ENCODE measurements around the gene VSNL1. TPM values are rescaled to one million over a fixed set of nuclear protein-coding genes. Genes with fewer than 3 reads are reported as not detected.
A peak's percentile ranks its signal among the peaks of the same experiment; 100 is the strongest.

Gene VSNL1
- total RNA-seq, 1 donor from 2014 or later, result 15.8 TPM

DNA sequence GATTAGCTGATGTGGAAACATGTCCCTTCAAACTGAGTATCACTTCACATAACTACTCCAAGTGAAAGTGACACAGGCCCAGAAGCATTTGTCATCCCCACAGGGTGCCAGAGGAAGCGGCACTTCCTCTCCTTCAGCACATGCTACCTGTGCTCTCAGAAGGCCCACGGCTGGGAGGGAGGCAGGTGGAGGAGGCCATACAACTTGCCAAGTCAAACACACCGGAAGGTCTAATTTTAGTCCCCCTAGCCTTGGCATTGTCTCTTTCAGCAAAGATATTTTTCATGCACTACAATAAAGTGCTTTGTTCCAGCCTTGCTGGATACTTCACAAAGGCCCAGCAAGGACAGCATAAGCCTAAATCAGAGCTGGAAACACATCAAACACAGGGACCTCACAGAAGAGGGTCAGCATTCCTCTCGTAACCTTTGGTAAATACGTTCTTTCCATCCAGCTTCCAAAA lies 38.0 kb downstream of the VSNL1 start:
- no peaks in the 10 kb centered on the region for H3K27me3 ChIP-seq (ENCODE audit: low read depth)
- no peak for DNase-seq
- intact Hi-C loops (cut with micrococcal nuclease), result no loop called here
- H3K4me3 ChIP-seq, result no peak overlapping the region
- no peaks in the 10 kb centered on the region for H3K36me3 ChIP-seq
- H3K27ac ChIP-seq (replicated peaks), result peak overlapping the region; percentile 46
- H3K9me3 ChIP-seq (replicated peaks), result no peaks in the 10 kb centered on the region
- TF ChIP-seq, protein P1, sequence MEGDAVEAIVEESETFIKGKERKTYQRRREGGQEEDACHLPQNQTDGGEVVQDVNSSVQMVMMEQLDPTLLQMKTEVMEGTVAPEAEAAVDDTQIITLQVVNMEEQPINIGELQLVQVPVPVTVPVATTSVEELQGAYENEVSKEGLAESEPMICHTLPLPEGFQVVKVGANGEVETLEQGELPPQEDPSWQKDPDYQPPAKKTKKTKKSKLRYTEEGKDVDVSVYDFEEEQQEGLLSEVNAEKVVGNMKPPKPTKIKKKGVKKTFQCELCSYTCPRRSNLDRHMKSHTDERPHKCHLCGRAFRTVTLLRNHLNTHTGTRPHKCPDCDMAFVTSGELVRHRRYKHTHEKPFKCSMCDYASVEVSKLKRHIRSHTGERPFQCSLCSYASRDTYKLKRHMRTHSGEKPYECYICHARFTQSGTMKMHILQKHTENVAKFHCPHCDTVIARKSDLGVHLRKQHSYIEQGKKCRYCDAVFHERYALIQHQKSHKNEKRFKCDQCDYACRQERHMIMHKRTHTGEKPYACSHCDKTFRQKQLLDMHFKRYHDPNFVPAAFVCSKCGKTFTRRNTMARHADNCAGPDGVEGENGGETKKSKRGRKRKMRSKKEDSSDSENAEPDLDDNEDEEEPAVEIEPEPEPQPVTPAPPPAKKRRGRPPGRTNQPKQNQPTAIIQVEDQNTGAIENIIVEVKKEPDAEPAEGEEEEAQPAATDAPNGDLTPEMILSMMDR (IDR thresholded peaks at IDR 0.05; ENCODE audit: borderline replicate concordance), result no peak
- H3K4me1 ChIP-seq, result peaks cover 10% of the 10 kb centered on the region

DNA sequence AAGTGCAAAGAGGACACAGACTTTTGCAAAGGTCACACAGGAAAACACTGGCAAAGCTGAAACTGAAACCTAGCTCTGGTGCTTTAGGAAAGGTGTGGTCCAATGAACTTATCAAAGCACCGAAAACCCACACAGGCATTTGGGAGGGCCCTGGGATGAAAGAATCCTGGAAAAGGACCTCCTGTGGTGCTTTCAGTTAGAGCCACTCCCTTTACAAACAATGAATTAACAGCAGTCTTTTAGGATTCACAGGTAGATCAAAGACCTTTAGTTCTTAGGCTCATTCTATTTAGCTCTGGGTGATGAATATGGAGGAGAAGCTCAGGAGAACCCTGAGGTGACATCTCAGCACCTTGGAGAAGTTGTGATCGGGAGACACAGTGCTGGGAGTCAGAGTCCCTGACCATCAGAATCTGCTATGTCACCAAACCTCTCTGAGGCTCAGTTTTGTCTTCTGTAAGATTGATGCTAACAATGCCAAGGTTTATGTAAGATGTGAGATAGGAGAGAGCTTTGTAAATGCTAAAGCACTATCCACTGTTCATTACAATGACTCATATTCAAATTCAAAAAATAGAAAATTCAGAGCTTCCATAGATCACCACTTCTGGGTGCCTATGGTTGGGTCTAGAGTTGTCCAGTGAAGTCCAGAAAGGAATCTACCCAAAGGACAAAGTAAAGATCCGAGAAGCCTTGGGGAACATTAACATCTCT lies 39.3 kb downstream of the VSNL1 start:
- no peaks in the 10 kb centered on the region for H3K9me3 ChIP-seq (replicated peaks)
- peaks cover 19% of the 10 kb centered on the region for H3K4me1 ChIP-seq
- TF ChIP-seq, protein P1 (IDR thresholded peaks at IDR 0.05; ENCODE audit: borderline replicate concordance), result no peak
- H3K4me3 ChIP-seq, result no peak overlapping the region
- DNase-seq, result no peak
- no peaks in the 10 kb centered on the region for H3K27me3 ChIP-seq (ENCODE audit: low read depth)
- no peak overlapping the region for H3K27ac ChIP-seq (replicated peaks)
- H3K36me3 ChIP-seq, result no peaks in the 10 kb centered on the region
- intact Hi-C loops (cut with micrococcal nuclease), result no loop called here

- no peaks in the 10 kb centered on the region for H3K36me3 ChIP-seq
- no peaks in the 10 kb centered on the region for H3K27me3 ChIP-seq (ENCODE audit: low read depth)
- no peaks in the 10 kb centered on the region for H3K9me3 ChIP-seq (replicated peaks)
- H3K4me3 ChIP-seq, result no peak overlapping the region
- no peak overlapping the region for H3K27ac ChIP-seq (replicated peaks)
- H3K4me1 ChIP-seq, result peaks cover 21% of the 10 kb centered on the region
- intact Hi-C loops (cut with micrococcal nuclease), result no loop called here
- DNase-seq, result no peak
- TF ChIP-seq, protein P1 (IDR thresholded peaks at IDR 0.05; ENCODE audit: borderline replicate concordance), result no peak
Observed at GRCh38 chr2:17580319-17580715, 39.8 kb downstream of the VSNL1 start.

GRCh38 chr2:17581831-17582230 lies 41.3 kb downstream of the VSNL1 start:
- intact Hi-C loops (cut with micrococcal nuclease), result no loop called here
- Histone ChIP-seq H3K27ac (replicated peaks) (no peak overlapping the region), H3K4me3 (no peak overlapping the region), H3K4me1 (peaks cover 21% of the 10 kb centered on the region), H3K9me3 (replicated peaks) (no peaks in the 10 kb centered on the region), H3K36me3 (no peaks in the 10 kb centered on the region), H3K27me3 (ENCODE audit: low read depth) (no peaks in the 10 kb centered on the region)
- TF ChIP-seq, protein P1 (IDR thresholded peaks at IDR 0.05; ENCODE audit: borderline replicate concordance), result no peak
- no peak for DNase-seq

GRCh38 chr2:17583166-17583565 lies 42.7 kb downstream of the VSNL1 start:
- no peaks in the 10 kb centered on the region for H3K9me3 ChIP-seq (replicated peaks)
- DNase-seq, result peak; percentile 25
- H3K4me3 ChIP-seq, result no peak overlapping the region
- peaks cover 21% of the 10 kb centered on the region for H3K4me1 ChIP-seq
- H3K27ac ChIP-seq (replicated peaks), result peak overlapping the region; percentile 58
- no peaks in the 10 kb centered on the region for H3K36me3 ChIP-seq
- intact Hi-C loops (cut with micrococcal nuclease), result no loop called here
- no peaks in the 10 kb centered on the region for H3K27me3 ChIP-seq (ENCODE audit: low read depth)
- TF ChIP-seq, protein P1 (IDR thresholded peaks at IDR 0.05; ENCODE audit: borderline replicate concordance), result no peak
